ENCODE data around the gene RASSF4.

DNA sequence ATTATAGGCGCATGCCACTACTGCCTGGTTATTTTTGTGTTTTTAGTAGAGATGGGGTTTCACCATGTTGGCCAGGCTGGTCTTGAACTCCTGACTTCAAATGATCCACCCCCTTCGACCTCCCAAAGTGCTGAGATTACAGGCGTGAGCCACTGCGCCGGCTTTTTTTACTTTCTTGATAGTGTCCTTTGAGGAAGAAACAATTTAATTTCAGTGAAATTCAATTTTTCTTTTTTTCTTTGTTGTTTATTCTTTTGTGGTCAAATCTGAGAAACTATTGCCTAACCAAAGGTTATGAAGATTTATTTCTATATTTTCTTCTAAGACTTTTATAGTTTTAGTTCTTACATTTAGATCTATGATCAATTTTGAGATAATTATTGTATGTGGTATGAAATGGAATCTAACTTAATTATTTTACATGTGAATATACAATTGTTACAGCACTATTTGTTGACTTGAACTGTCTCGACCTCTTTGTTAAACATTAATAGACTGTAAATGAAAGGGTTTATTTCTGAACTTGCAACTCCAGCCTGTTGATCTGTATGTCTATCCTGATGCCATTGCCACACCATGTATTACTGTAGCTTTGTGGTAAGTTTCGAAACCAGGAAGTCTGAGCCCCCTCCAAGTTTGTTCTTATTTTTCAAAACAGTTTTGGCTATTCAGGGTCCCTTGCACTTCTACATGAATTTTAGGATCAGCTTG, 19.8 kb upstream of the RASSF4 start:
- TF ChIP-seq, protein P1, sequence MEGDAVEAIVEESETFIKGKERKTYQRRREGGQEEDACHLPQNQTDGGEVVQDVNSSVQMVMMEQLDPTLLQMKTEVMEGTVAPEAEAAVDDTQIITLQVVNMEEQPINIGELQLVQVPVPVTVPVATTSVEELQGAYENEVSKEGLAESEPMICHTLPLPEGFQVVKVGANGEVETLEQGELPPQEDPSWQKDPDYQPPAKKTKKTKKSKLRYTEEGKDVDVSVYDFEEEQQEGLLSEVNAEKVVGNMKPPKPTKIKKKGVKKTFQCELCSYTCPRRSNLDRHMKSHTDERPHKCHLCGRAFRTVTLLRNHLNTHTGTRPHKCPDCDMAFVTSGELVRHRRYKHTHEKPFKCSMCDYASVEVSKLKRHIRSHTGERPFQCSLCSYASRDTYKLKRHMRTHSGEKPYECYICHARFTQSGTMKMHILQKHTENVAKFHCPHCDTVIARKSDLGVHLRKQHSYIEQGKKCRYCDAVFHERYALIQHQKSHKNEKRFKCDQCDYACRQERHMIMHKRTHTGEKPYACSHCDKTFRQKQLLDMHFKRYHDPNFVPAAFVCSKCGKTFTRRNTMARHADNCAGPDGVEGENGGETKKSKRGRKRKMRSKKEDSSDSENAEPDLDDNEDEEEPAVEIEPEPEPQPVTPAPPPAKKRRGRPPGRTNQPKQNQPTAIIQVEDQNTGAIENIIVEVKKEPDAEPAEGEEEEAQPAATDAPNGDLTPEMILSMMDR (IDR thresholded peaks at IDR 0.05), result no peak
- TF ChIP-seq POLR2A (IDR thresholded peaks at IDR 0.05), result no peak
